Dermis microvascular lymphatic vessel endothelial cell (primary cell): ENCODE measurements around the gene NEXMIF. TPM values are rescaled to one million over a fixed set of nuclear protein-coding genes. Genes with fewer than 3 reads are reported as not detected.
"Not testable (repeated sequence)": the region's sequence is repeated elsewhere in the genome, so short reads cannot be mapped to it uniquely, and the experiment has no call there.

Experiments used
- DNase-seq, 2 donors: peaks; one replicate each; pipeline versions ENCODE4 v3.0.0 to v3.0.0-alpha.2; 2010; ENCODE audit warnings: low read depth in 2 of 2
- total RNA-seq: library from RNA; depleted of rRNA; stranded (reverse); fragments of >200 nt; gene quantifications from 2 replicates; pipeline ENCODE4 v1.2.1, GENCODE V29; 2014

The NEXMIF gene
- total RNA-seq, 1 donor from 2014 or later, result under 0.01 TPM

DNA sequence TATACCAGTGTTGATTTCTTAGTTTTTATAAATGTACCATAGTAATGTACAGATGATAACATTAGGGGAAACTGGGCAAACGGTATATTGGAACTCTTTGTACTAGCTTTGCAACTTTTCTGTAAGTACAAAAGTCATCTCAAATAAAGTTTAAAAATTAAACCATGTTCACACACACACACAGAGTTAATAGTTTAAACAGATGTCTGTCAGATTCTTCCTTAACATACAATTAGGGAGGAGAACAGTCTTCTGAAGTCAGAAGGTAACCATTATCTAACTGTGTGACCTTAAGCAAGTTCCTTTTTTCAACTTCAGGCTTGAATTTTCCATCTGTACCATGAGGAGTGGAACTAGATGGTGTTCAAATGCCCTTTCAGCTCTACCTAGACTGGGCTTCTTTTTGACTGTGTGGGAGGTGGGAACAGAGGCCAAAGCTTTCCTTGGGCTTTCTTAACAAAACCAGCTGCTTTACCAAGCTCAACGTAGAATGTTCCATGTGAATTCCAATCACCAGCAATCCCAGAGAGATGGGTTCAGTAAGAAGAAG lies 127.8 kb downstream of the NEXMIF start:
- DNase-seq, result no peak

DNA sequence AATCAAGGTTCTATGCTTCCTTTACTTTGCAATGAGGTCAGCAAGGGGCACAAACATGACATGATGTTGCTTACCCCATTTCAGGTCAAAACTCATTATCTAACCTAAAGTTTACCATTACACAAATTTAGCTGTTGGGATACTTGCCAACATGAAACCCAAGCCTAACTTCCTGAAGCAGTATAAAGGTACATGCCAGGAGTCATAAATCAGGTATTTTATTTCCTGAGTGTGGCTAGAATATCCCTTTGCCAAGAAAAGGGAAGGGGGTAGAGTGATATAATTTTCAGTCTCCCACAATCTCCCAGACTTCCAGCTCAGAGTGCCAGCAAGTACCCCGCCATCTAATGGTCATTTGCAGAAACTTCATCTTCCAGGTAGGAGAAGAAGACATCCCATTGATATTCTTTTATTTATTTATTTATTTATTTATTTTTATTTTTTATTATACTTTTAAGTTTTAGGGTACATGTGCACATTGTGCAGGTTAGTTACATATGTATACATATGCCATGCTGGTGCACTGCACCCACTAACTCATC lies 136.6 kb downstream of the NEXMIF start:
- no peak for DNase-seq

DNA sequence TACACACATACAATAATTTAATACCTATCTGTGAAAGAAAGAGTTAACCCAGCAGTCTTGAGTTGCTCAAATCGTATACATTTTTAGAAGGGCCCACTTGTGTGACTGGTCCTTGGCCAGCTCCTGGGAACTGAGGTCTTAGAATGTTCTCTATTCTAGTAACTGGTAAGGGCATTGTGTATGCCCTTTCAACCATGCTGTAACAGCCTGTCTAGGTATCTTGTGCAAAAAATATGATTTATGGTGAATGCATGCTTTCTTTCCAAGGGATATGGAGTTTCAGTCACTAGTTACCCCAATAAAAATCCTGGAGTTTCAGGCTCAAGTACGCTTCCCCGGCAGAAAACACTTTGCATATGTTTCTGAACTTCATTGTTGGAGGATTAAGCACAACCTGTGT lies 140.6 kb downstream of the NEXMIF start:
- no peak for DNase-seq

DNA sequence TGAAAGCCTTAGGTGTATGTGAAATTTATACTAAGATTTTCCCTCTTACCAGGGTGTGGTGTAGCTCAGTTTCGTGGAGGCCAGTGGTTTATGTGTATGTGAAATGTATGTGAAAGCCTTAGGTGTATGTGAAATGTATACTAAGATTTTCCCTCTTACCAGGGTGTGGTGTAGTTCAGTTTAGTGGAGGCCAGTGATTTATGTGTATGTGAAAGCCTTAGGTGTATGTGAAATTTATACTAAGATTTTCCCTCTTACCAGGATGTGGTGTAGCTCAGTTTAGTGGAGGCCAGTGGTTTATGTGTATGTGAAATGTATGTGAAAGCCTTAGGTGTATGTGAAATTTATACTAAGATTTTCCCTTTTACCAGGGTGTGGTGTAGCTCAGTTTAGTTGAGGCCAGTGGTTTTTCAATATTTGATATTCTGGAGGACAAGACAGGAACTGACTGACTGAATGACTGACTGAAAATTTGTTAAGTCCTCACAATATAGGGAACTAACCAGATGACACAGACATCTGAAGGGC lies 143.7 kb downstream of the NEXMIF start:
- DNase-seq, result no peak

DNA sequence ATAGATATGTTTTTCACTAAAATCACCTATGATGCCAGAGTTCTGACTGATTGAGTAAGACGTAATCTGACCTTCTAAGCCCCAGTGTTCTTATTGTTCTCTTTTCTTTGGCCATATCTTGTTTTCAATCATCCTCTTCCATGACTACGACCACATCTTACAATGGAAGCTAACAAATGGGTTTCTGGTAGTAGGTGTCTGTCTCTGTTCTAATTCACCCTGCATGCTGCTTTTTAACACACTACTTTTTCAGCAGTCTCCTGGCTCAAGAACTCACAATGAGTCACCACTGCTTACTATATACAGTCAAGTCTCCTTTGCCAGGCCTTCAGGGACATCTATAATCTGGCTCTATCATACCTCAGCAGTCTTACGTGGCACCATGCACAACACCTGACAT lies 146.1 kb downstream of the NEXMIF start:
- no peak for DNase-seq

DNA sequence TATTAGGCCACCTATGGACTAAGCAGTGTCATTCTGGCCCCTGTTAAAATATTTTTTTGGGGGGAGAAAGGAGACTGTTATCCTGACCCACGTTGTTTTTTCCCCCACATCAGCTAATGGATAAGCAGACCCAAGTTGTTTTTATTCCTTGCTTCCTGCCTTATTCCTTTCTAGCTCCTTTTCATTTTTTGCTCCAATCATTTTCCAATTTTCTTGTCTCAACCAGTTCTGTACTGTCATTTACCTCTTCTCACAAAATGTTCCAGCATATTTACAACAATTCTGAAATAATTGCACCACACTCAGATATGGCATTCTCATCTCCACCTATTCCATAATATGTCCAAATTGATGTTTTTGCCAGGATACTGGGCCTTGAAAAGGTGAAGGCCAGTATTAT lies 150.3 kb downstream of the NEXMIF start:
- no peak for DNase-seq

DNA sequence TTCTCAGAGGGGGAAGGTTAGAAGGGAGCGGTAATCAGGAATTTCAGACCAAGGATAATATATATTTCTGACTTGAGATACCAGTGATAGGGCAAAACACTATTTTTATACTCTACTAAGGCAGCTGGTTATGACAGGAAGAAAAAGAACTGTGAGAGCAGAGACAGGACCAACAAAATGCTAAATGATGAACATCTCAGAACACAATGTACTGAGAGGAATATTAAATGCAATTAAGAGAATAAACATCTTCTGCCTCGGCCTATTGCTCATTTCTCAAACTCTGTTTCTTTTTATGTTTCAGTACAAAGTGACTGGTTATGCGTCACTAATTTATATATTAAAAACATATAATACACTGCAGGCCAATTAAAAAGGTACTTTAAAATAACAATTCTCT lies 188.8 kb downstream of the NEXMIF start:
- no peak for DNase-seq

DNA sequence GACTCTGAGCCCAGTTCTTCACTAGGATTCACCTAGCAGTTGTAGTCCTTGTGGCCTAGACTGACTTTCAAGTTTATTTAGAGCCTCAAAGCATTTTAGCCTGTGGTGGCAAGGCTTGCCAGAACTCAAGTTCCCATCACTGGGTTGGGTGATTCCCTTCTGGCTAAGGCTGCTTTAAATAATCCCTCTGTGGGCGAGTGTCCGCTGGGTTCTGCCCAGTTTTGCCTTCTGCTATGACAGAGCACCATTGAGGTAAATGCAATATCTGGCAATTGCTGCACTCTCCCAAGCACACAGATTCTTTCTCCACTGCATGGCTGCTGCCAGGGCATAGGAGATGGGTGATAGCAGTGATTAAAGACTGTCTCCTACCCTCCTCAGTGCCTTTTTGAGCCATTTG lies 220.0 kb downstream of the NEXMIF start:
- no peak for DNase-seq

DNA sequence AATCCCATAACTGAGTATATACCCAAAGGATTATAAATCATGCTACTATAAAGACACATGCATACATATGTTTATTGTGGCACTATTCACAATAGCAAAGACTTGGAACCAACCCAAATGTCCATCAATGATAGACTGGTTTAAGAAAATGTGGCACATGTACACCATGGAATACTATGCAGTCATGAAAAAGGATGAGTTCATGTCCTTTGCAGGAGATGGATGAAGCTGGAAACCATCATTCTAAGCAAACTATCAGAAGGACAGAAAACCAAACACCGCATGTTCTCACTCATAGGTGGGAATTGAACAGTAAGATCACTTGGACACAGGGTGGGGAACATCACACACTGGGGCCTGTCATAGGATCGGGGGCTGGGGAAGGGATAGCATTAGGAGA lies 223.9 kb downstream of the NEXMIF start:
- not testable (repeated sequence) for DNase-seq

DNA sequence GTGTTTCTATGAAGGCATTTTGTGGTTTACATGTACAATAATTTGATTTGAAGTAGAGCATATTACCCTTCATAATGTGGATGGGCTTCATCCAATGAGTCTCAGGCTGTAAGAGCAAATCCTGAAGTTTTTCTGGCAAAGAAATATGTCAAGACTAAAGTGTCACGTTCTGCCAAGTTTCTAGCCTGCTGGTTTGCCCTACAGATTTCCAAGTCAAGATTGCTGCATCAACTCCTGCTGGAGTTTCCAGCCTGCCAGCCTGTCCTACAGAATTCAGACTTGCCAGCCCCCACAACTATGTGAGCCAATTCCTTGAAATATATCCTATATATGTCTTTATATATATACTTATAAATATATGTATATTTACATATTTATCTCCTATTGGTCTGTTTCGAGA lies 240.8 kb downstream of the NEXMIF start:
- no peak for DNase-seq

Other genes with a start within 250 kb of the NEXMIF start
- 29.0 and 31.1 TPM in 2 replicates for gene ABCB7, start 230.8 kb upstream of the NEXMIF start, total RNA-seq